Upper lobe of left lung (tissue), 6 donors: ENCODE data around the gene ARHGAP24. TPM values are rescaled to one million over a fixed set of nuclear protein-coding genes. Genes with fewer than 3 reads are reported as not detected.
A peak's percentile ranks its signal among the peaks of the same experiment; 100 is the strongest.

Experiments
- ATAC-seq, 2 donors: fragments of 200-7000 bp; cut with Tn5 transposase; one replicate each; pipeline ENCODE4 v1.9.1; 2022; ENCODE audit warnings: mild to moderate bottlenecking in 2 of 2, moderate library complexity in 2 of 2; ENCODE audit not compliant: low FRiP score in 2 of 2
- DNase-seq, 2 donors: peaks; one replicate each; pipeline ENCODE4 v3.0.0-alpha.2; 2019 to 2020
- H3K27ac ChIP-seq, 4 donors: fragments of 200-600 bp; sonication (generic); one replicate each; pipeline ENCODE4 v1.5.1; 2016 to 2019
- H3K27me3 ChIP-seq, 4 donors: fragments of 200-600 bp; sonication (generic); one replicate each; pipeline ENCODE4 v1.5.1; 2017 to 2019
- H3K36me3 ChIP-seq, 4 donors: fragments of 200-600 bp; sonication (generic); one replicate each; pipeline ENCODE4 v1.5.1; 2016 to 2019
- H3K4me1 ChIP-seq, 4 donors: fragments of 200-600 bp; sonication (generic); one replicate each; pipeline ENCODE4 v1.5.1; 2018 to 2019
- H3K4me3 ChIP-seq, 4 donors: fragments of 200-600 bp; sonication (generic); one replicate each; pipeline ENCODE4 v1.5.1; 2017 to 2019; ENCODE audit warnings: mild to moderate bottlenecking in 2 of 4, moderate library complexity in 1 of 4
- H3K9me3 ChIP-seq, 4 donors: fragments of 200-600 bp; sonication (generic); one replicate each; pipeline ENCODE4 v1.5.1; 2018 to 2019
- EP300 ChIP-seq, 4 donors: sonication (generic); formaldehyde crosslinking; IDR thresholded peaks; one replicate each; pipeline ENCODE4 v1.5.1; 2017; ENCODE audit warnings: antibody characterized with exemption in 4 of 4, control low read depth in 2 of 4
- POLR2A ChIP-seq, 4 donors: fragments of 450-650 bp; IDR thresholded peaks; one replicate each; pipeline ENCODE4 v1.5.1; 2016 to 2017; ENCODE audit warnings: antibody characterized with exemption in 4 of 4, mild to moderate bottlenecking in 2 of 4
- POLR2AphosphoS5 ChIP-seq, 2 donors: sonication (generic); formaldehyde crosslinking; IDR thresholded peaks; one replicate each; pipeline ENCODE4 v1.5.1; 2017; ENCODE audit warnings: antibody characterized with exemption in 2 of 2
- WGBS, 2 donors: methylation state at CpG; one replicate each; pipeline ENCODE4 v1.1.5; 2017 to 2018; 5-methylcytosine and 5-hydroxymethylcytosine counted together
- total RNA-seq, 6 donors: library from RNA; depleted of rRNA in 4 of 6; stranded (reverse); fragments of >200 nt in 4 of 6; gene quantifications; one replicate each; pipeline versions ENCODE4 v1.1.0 to v1.2.1, GENCODE V29; 2016 to 2021
- TF ChIP-seq, protein P1 (sequence below), 6 experiments: fragments of 450-650 bp in 4 of 6; fragments of 200-600 bp in 2 of 6; sonication (generic) in 2 of 6; IDR thresholded peaks; one replicate each; pipeline ENCODE4 v1.5.1; 2016 to 2019; ENCODE audit warnings: antibody characterized with exemption in 6 of 6
- donor health status: DM: no; HTN: no; CAD: no; lungs with moderate emphysema.
- donor health status: DM: no; HTN: yes; CAD: no; lungs with severe emphysema.

Gene ARHGAP24
- 10 to 100 TPM; 26.4 to 92.2 (median 52.4) TPM for total RNA-seq

DNA sequence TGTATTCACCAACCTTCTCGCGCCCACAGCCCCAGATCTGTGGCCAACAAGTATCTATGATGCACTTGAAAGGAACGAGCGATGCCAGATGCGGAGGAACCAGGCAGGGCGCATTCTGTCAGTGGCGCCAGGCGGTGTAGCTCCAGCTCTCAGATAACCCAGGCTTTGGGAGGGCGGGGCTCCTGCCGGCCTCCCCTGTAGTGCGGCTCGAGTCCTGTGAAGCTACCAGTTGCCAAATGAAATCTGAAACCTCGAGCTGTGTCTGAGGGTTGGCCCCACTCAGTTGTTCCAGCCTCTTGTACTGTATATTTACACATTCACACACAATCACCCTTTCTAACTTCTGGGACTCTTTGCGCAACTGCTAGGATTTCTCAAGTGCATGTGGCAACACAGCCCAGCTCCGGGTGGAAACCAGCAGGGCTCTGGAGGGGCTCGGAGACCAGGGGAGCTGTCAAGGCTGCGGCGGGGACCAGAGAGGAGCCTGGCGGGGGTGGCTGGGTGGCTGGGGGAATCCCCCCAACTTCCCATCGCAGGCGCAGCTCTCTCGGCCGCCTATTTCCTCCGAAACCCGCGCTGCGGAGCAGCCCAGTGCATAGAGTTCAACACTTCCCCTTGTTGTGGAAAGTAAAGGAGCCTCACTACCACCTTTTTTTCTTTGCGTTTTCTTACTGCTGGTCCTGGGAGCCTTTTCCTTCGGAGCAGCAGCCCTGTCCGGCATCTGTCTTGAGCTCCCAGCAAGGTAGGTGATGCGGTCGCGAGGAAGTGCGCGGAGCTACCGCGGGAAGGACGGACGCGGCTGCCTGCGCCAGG lies at the start of gene ARHGAP24:
Gene ARHGAP24 (plus strand): TSS at position 333 of the 813 bp plus-strand sequence.
- 2 to 3% methylated on average over 10 to 34 of the region's 41 CpGs for WGBS, 2 donors
- TF ChIP-seq POLR2A (IDR thresholded peaks at IDR 0.05): peak in 2 of 4 donors; percentile 40 to 65
- TF ChIP-seq EP300 (IDR thresholded peaks at IDR 0.05): peak in 1 of 4 donors; percentile 63
- TF ChIP-seq, protein P1, sequence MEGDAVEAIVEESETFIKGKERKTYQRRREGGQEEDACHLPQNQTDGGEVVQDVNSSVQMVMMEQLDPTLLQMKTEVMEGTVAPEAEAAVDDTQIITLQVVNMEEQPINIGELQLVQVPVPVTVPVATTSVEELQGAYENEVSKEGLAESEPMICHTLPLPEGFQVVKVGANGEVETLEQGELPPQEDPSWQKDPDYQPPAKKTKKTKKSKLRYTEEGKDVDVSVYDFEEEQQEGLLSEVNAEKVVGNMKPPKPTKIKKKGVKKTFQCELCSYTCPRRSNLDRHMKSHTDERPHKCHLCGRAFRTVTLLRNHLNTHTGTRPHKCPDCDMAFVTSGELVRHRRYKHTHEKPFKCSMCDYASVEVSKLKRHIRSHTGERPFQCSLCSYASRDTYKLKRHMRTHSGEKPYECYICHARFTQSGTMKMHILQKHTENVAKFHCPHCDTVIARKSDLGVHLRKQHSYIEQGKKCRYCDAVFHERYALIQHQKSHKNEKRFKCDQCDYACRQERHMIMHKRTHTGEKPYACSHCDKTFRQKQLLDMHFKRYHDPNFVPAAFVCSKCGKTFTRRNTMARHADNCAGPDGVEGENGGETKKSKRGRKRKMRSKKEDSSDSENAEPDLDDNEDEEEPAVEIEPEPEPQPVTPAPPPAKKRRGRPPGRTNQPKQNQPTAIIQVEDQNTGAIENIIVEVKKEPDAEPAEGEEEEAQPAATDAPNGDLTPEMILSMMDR (IDR thresholded peaks at IDR 0.05): peak in 2 of 6 experiments; percentile 19 to 20
- TF ChIP-seq POLR2AphosphoS5 (IDR thresholded peaks at IDR 0.05): peak; percentile 77 to 84
- ATAC-seq (peak; percentile 97), DNase-seq (peak; percentile 88 to 96)
- H3K9me3 ChIP-seq: no peaks in the 10 kb centered on the region
- H3K4me1 ChIP-seq: peaks cover 0 to 11% (median 6%) of the 10 kb centered on the region in 4 donors
- peak within 1 kb of the TSS; percentile 82 to 91 (median 86) for H3K27ac ChIP-seq
- H3K4me3 ChIP-seq: peak within 1 kb of the TSS in 3 of 4 donors; percentile 59 to 64 (median 59)
- H3K36me3 ChIP-seq: no peaks in the 10 kb centered on the region
- H3K27me3 ChIP-seq: no peaks in the 10 kb centered on the region

DNA sequence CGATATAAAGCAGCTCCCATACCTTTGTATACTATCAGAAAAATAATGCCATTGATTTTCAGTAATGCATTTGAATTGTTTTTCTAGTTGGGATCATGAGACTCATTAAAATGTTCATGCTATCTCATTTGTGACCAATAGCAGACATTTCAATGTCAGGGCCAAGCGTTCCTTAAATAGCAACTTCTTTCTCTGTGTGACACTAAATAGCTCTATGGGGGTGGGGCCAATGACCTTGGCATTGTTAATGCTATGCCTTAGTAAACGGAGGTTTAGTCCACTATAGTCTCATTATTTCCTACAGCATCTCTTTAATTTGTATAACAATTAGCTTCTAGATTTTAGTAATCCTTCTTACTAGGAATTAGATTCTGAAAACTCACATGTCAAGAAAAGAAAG lies 48.6 kb upstream of the ARHGAP24 start:
- H3K27ac ChIP-seq: no peak overlapping the region
- ATAC-seq: no peak
- no peaks in the 10 kb centered on the region for H3K27me3 ChIP-seq
- no peak for TF ChIP-seq POLR2AphosphoS5 (IDR thresholded peaks at IDR 0.05)
- TF ChIP-seq EP300 (IDR thresholded peaks at IDR 0.05): no peak
- no peak for TF ChIP-seq POLR2A (IDR thresholded peaks at IDR 0.05)
- TF ChIP-seq, protein P1 (IDR thresholded peaks at IDR 0.05): no peak
- WGBS, 2 donors: 84% methylated on average over 3 of the region's 3 CpGs
- H3K9me3 ChIP-seq: no peaks in the 10 kb centered on the region
- no peaks in the 10 kb centered on the region for H3K36me3 ChIP-seq
- DNase-seq: no peak
- no peak overlapping the region for H3K4me3 ChIP-seq
- no peaks in the 10 kb centered on the region for H3K4me1 ChIP-seq

DNA sequence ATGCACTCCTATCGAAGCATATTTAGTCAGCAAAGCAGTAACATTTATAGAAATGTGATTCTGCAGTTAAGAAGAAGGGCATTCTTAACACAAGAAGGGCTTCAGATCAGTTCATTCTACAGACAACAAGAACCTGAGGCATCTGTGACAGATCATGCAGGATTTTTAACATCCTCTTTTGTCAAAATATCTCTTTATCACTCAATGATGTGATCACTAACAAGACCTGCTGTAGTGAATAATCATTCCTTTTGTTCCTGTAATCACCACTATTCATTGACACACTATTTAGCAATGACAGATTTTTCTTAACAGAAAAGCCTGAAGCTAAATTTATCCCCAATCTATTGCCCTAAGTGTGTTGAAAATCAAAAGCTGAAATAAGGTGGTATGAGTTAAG lies 47.8 kb upstream of the ARHGAP24 start:
- H3K36me3 ChIP-seq: no peaks in the 10 kb centered on the region
- no peaks in the 10 kb centered on the region for H3K4me1 ChIP-seq
- H3K4me3 ChIP-seq: no peak overlapping the region
- no peaks in the 10 kb centered on the region for H3K9me3 ChIP-seq
- WGBS, 2 donors: 86 to 100% methylated on average over 1 of the region's 1 CpG
- TF ChIP-seq POLR2A (IDR thresholded peaks at IDR 0.05): no peak
- TF ChIP-seq, protein P1 (IDR thresholded peaks at IDR 0.05): no peak
- no peak for TF ChIP-seq EP300 (IDR thresholded peaks at IDR 0.05)
- no peak for TF ChIP-seq POLR2AphosphoS5 (IDR thresholded peaks at IDR 0.05)
- no peaks in the 10 kb centered on the region for H3K27me3 ChIP-seq
- no peak overlapping the region for H3K27ac ChIP-seq
- ATAC-seq: no peak
- no peak for DNase-seq

DNA sequence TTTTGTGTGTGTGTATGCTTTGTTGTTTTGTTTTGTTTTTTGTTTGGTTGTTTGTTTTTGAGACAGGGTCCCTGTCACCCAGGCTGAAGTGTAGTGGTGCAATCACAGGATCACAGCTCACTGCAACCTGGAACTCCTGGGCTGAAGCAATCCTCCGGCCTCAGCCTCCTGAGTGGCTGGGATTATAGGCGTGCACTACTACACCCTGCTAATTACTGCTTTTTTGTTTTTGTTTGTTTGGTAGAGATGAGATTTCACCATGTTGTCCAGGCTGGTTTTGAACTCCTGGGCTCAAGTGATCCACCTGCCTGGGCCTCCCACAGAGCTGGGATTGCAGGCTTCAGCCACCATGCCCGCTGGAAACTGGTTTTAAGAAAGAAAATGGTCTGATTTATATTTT lies 44.7 kb upstream of the ARHGAP24 start:
- Histone ChIP-seq H3K9me3 (no peaks in the 10 kb centered on the region), H3K27me3 (no peaks in the 10 kb centered on the region), H3K4me1 (no peaks in the 10 kb centered on the region), H3K27ac (no peak overlapping the region), H3K36me3 (no peaks in the 10 kb centered on the region), H3K4me3 (no peak overlapping the region)
- TF ChIP-seq EP300 (IDR thresholded peaks at IDR 0.05) (no peak), POLR2A (IDR thresholded peaks at IDR 0.05) (no peak), POLR2AphosphoS5 (IDR thresholded peaks at IDR 0.05) (no peak)
- TF ChIP-seq, protein P1 (IDR thresholded peaks at IDR 0.05): no peak
- no peak for DNase-seq
- no peak for ATAC-seq
- 82 to 94% methylated on average over 3 of the region's 3 CpGs for WGBS, 2 donors
